ENCODE data around the gene NAA80. TPM values are rescaled to one million over a fixed set of nuclear protein-coding genes. Genes with fewer than 3 reads are reported as not detected.

The NAA80 gene
- total and polyA plus RNA-seq, 2 of the 8 experiments (the other 6 are each of a cell fraction or from before 2014, with no cell fraction given): 11.3 to 16.7 TPM

DNA sequence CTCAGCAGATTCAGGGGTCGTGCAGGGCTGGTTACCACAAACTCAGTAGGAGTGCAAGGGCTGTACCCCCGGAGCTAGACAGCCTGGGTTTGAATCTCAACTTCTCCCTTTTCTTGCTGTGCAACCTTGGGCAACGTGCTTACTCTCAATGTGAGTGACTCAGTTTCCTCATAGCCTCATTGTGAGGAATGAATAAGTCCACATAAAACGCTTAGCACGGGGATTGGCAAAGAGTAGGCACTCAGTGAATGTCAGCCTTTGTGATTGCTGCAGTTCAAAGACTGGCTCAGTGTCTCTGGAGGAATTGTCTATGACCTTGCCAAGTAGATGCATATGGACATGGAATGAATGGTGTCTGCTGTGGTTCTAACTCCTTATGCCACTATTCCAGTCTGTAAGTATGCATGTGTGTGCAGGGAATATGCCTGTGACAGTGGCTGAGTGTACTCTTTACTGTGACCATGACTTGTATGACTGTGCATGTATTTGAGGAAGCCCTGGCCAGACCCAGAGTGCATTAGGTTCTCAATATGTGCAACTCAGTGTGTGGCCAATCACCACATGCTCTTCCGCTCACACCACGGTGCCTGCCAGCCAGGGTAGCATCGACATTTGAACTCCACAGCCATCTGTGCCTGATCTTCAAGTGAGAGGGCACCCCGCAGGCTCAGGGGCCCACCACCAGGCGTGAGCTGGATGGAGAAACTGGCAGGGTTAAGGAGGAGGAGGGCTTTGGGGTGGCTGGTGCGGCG lies 900 bp upstream of the NAA80 start:
- H2BK120ac ChIP-seq (replicated peaks; ENCODE audit: low read depth, low read length): no peak overlapping the region
- peak overlapping the region; percentile 7 for H4K91ac ChIP-seq (replicated peaks; ENCODE audit: insufficient read length, low read length)
- no peaks in the 10 kb centered on the region for H3K79me1 ChIP-seq (ENCODE audit: low read depth, low read length)
- H3K4me1 ChIP-seq (replicated peaks in 1 of 4; ENCODE audit: control insufficient read depth in 3 of 4, insufficient read depth in 4 of 4, low read length in 3 of 4): peaks cover 0 to 26% (median 12%) of the 10 kb centered on the region in 4 experiments; a peak in 6 of 7 replicates
- no peak overlapping the region for H3K23ac ChIP-seq (ENCODE audit: insufficient read length)
- H2BK5ac ChIP-seq (ENCODE audit: low read depth, low read length): no peak overlapping the region
- H3K9ac ChIP-seq (replicated peaks in 1 of 4; ENCODE audit: extremely low read depth in 1 of 4, low read depth in 3 of 4, low read length in 3 of 4): peak overlapping the region in 2 of 4 experiments; percentile 31 to 45; a peak in 3 of 7 replicates
- DNase-seq (ENCODE audit: low read depth in 1 of 2, low spot score in 2 of 2) (no peak), FAIRE-seq (no peak)
- peak overlapping the region in 3 of 4 experiments; percentile 14 to 52 (median 17); a peak in 5 of 8 replicates for H3K4me3 ChIP-seq (ENCODE audit: extremely low read depth in 1 of 4, insufficient read depth in 2 of 4, low read depth in 3 of 4, low read length in 4 of 4)
- no peaks in the 10 kb centered on the region for H3K9me3 ChIP-seq (ENCODE audit: insufficient read depth in 2 of 2, low read depth in 1 of 2, low read length in 1 of 2)
- H3K4me2 ChIP-seq (ENCODE audit: insufficient read depth in 1 of 2, low read depth in 2 of 2, low read length in 2 of 2): peak overlapping the region; percentile 67 to 76
- no peak overlapping the region for H2AK5ac ChIP-seq (ENCODE audit: low read depth, low read length)
- peaks cover 5% of the 10 kb centered on the region; the same call in 1 of the 2 replicates for H3K23me2 ChIP-seq (ENCODE audit: low read depth, low read length)
- no peak overlapping the region for H2BK15ac ChIP-seq (ENCODE audit: low read length)
- CTCF ChIA-PET (ENCODE audit: partially characterized antibody): interaction anchor here (1.0 to 3.6 kb wide), 12 partner anchors 15 to 1089 kb away, joined by 3 to 24 read pairs (median 4); partner anchors contain the start of gene TUSC2
- no peak overlapping the region for H4K5ac ChIP-seq (ENCODE audit: insufficient read length, low read depth, low read length)
- no peak overlapping the region for H2BK20ac ChIP-seq (ENCODE audit: low read length)
- H3K27ac ChIP-seq (ENCODE audit: low read depth, low read length): 0 out of 2 replicates have a peak overlapping the region, but pooled peaks have one; percentile 22
- H3K27me3 ChIP-seq (replicated peaks in 1 of 4; ENCODE audit: control insufficient read depth in 3 of 4, extremely low read depth in 1 of 4, insufficient read depth in 3 of 4, low read length in 3 of 4): no peaks in the 10 kb centered on the region; a peak in 1 of 7 replicates
- H3K18ac ChIP-seq (ENCODE audit: extremely low read depth, low read length): peak overlapping the region; percentile 27; the same call in 1 of the 2 replicates
- peak overlapping the region; percentile 35; the same call in 1 of the 2 replicates for H2BK12ac ChIP-seq (ENCODE audit: low read depth, low read length)
- no peak overlapping the region for H3K56ac ChIP-seq (replicated peaks; ENCODE audit: insufficient read length, low read depth, low read length)
- no peak for TF ChIP-seq BACH1 (IDR thresholded peaks at IDR 0.05; ENCODE audit: low read length)
- TF ChIP-seq TCF12 (IDR thresholded peaks at IDR 0.05; ENCODE audit: low read depth, low read length): no peak
- TF ChIP-seq POU5F1 (IDR thresholded peaks at IDR 0.05; ENCODE audit: low read depth, low read length): no peak
- no peak for TF ChIP-seq SP1 (IDR thresholded peaks at IDR 0.05; ENCODE audit: low read depth, low read length)
- TF ChIP-seq SP2 (IDR thresholded peaks at IDR 0.05; ENCODE audit: low read length): no peak
- no peak for TF ChIP-seq POLR2A (IDR thresholded peaks at IDR 0.05; ENCODE audit: control extremely low read depth in 1 of 2, low read depth in 2 of 2, low read length in 2 of 2)
- no peak for TF ChIP-seq SIN3A (conservative IDR thresholded peaks at IDR 0.05 in 1 of 2, IDR thresholded peaks at IDR 0.05 in 1 of 2; ENCODE audit: low read depth in 1 of 2, low read length in 2 of 2)
- no peak for TF ChIP-seq FOSL1 (IDR thresholded peaks at IDR 0.05; ENCODE audit: insufficient read depth, low read depth, low read length)
- POLR2A ChIA-PET (ENCODE audit: partially characterized antibody): interaction anchor here (1.1 to 11.3 kb wide), 6 partner anchors 10 to 62 kb away, joined by 3 to 149 read pairs (median 4); partner anchors contain the start of genes HYAL2 and SEMA3B
- no peaks in the 10 kb centered on the region for H3K36me3 ChIP-seq (ENCODE audit: control insufficient read depth in 2 of 4, insufficient read depth in 4 of 4, low read length in 3 of 4)
- no peak overlapping the region for H3K4ac ChIP-seq (replicated peaks; ENCODE audit: insufficient read length, low read depth, low read length)
- no peak overlapping the region for H2AFZ ChIP-seq (ENCODE audit: low read length)
- 81% methylated on average over 12 of the region's 12 CpGs; no CpG with 5 or more reads in 1 of the 2 experiments for WGBS, 2 experiments (ENCODE audit: extremely low coverage in 1 of 2, insufficient coverage in 1 of 2, insufficient read length in 1 of 2, insufficient replicate concordance in 2 of 2, low coverage in 1 of 2, low lambda C conversion rate in 2 of 2, missing lambda C conversion rate in 1 of 2)
- peaks cover 0 to 2% of the 10 kb centered on the region in 2 experiments for H4K20me1 ChIP-seq (replicated peaks in 1 of 2; ENCODE audit: control insufficient read depth in 1 of 2, insufficient read depth in 2 of 2, low read length in 2 of 2)
- no peaks in the 10 kb centered on the region for H3K79me2 ChIP-seq (ENCODE audit: control insufficient read depth in 1 of 2, insufficient read depth in 2 of 2, low read length in 2 of 2)
- H4K8ac ChIP-seq (ENCODE audit: extremely low read depth, insufficient read depth, low read length): no peak overlapping the region
- no peak overlapping the region for H3K14ac ChIP-seq (ENCODE audit: insufficient read length)

Measured in H1 (cell line).